ENCODE data around the gene PDLIM3. TPM values are rescaled to one million over a fixed set of nuclear protein-coding genes. Genes with fewer than 3 reads are reported as not detected.

Gene PDLIM3
- total and polyA plus RNA-seq, 2 experiments from 2014 or later: 8.5 to 18.0 TPM

GRCh38 chr4:185514182-185514697 is 21.1 kb downstream of the PDLIM3 start:
- H3K4me1 Mint-ChIP-seq: no peaks in the 10 kb centered on the region
- Histone ChIP-seq H4K20me1 (replicated peaks; ENCODE audit: insufficient read depth) (no peaks in the 10 kb centered on the region), H2AFZ (no peak overlapping the region), H3K27ac (ENCODE audit: low read depth) (no peak overlapping the region), H3K36me3 (ENCODE audit: insufficient read depth) (no peaks in the 10 kb centered on the region), H3K27me3 (ENCODE audit: insufficient read depth) (no peaks in the 10 kb centered on the region), H3K4me3 (no peak overlapping the region), H3K4me2 (no peak overlapping the region), H3K4me1 (ENCODE audit: insufficient read depth) (no peaks in the 10 kb centered on the region; the same call in 1 of the 2 replicates), H3K79me2 (replicated peaks; ENCODE audit: insufficient read depth) (no peaks in the 10 kb centered on the region), H3K9me2 (ENCODE audit: insufficient read depth) (no peaks in the 10 kb centered on the region), H3F3A (replicated peaks; ENCODE audit: low read depth) (no peaks in the 10 kb centered on the region)
- H3K27me3 Mint-ChIP-seq (ENCODE audit: insufficient read depth, low read depth, poor library complexity): no peaks in the 10 kb centered on the region
- no peak for ATAC-seq
- H3K4me3 Mint-ChIP-seq: no peak overlapping the region
- no peaks in the 10 kb centered on the region for H3K9me3 Mint-ChIP-seq
- no peak overlapping the region for H3K27ac Mint-ChIP-seq
- no peak for DNase-seq (ENCODE audit: low spot score)
- no peaks in the 10 kb centered on the region for H3K36me3 Mint-ChIP-seq (ENCODE audit: low read depth)
- TF ChIP-seq STAT1 (IDR thresholded peaks at IDR 0.05; ENCODE audit: unreplicated experiment) (no peak), JUNB (IDR thresholded peaks at IDR 0.05; ENCODE audit: unreplicated experiment) (no peak), CREB1 (CRISPR knock-in tag; IDR thresholded peaks at IDR 0.05; ENCODE audit: low read depth) (no peak), ETS1 (IDR thresholded peaks at IDR 0.05) (no peak), EZH2 (IDR thresholded peaks at IDR 0.05; ENCODE audit: low read depth, unreplicated experiment) (no peak), ZNF462 (CRISPR knock-in tag; IDR thresholded peaks at IDR 0.05) (no peak), NANOG (IDR thresholded peaks at IDR 0.05; ENCODE audit: borderline replicate concordance) (no peak), EZH2phosphoT487 (IDR thresholded peaks at IDR 0.05; ENCODE audit: unreplicated experiment) (no peak), ZNF331 (CRISPR knock-in tag; IDR thresholded peaks at IDR 0.05; ENCODE audit: low read depth) (no peak), ZNF114 (CRISPR knock-in tag; IDR thresholded peaks at IDR 0.05) (no peak), CTCF (conservative IDR thresholded peaks at IDR 0.05; ENCODE audit: low read depth in 2 of 2) (no peak), REST (IDR thresholded peaks at IDR 0.05; ENCODE audit: unreplicated experiment) (no peak), POLR2AphosphoS5 (IDR thresholded peaks at IDR 0.05; ENCODE audit: low read depth) (no peak)

Data from GM23338 (cell line).